CD4-positive, alpha-beta T cell treated with Interleukin-15 for 1 hour (primary cell): ENCODE measurements around the gene TRMT1.
"Not testable (repeated sequence)": the region's sequence is repeated elsewhere in the genome, so short reads cannot be mapped to it uniquely, and the experiment has no call there.

Source experiments
- DNase-seq: peaks from one replicate; pipeline ENCODE4 v3.0.0-alpha.2; 2020

Gene TRMT1

DNA sequence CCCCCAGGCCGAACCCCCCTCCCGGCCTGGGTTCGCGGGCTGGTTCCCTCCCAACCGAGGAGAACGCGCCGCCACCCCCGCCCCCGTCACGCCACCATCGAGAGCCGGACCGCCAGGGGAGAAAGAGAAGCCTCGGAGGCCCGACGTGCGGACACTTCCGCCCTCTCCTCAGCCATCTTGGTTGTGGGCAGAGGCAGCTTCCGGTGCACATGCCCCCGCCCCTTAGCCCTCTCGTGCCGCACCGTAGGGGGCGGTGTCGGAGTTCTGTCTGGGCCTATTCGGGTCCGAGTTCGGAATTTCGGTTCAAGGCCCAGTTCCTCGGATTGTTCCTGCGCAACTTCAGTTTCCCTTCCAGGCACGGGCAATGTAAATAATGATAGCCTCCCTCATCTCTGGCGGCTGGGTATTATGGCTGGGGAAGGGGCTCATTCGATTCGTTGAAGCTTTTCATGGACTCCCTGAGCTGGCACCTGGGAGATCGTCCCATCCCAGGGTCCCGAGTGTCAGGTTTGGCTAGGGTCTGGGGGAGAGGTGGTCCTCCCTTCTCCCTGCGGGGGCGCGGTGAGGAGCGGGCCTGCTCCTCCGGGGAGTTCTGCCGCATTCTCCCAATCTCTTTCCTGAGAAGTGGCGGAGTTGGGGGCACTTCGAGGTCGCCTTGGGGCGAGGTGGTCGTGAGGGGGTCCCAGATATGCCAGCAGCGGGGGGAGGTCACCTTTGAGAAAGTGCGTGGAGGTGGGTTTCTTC lies 33.8 kb upstream of the TRMT1 start, which contains the start of the genes IER2 and STX10:
Gene IER2 (plus strand): TSS at position 225 of the 744 bp plus-strand sequence. CDS start 2,776 bp downstream, outside the sequence.
Gene STX10 (minus strand): TSS at position 189 of the 744 bp plus-strand sequence. CDS start 202 bp downstream, outside the sequence.
- DNase-seq: peak; percentile 95

DNA sequence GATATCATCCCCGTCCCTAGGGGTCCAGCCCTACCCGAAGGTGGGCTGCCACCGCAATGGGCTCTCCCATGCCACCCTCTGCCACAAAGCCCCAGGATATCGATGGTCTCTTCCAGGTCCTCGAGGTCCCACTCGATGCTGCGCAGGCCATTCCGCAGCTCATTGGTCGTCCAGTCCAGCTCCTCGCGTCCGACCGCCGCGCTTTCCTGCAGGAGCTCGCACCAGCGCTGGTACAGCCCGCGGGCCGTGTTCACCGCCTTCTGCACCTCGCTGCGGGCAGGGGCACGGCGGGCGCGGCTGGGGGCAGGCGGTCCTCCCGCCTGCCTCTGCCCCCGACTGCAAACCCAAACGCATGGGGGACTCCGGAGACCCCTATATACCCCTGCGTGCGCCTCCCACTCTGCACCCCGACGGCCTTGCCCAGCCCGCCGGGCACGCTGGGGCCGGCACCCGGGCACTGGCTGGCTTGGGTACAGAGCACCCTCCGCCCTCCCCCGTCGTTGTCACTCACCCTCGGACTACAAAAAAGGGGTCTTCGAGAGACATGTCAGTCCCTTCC lies 33.2 kb upstream of the TRMT1 start:
- DNase-seq: no peak

DNA sequence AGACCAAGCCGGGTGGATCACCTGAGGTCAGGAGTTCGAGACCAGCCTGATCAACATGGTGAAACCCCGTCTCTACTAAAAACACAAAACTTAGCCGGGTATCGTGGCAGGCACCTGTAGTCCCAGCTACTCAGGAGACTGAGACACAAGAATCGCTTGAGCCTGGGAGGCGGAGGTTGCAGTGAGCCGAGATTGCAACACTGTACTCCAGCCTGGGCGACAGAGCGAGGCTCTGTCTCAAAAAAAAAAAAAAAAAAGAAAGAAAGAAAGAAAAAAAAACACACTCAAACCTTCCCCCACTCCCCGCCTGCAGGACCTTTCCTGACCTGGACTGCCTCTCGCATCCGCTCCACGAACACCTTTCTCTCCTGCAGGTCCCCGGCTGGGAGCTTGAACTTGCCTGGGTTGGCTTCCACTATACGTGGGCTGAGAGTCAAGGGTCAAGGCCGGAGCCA lies 32.7 kb upstream of the TRMT1 start:
- not testable (repeated sequence) for DNase-seq

DNA sequence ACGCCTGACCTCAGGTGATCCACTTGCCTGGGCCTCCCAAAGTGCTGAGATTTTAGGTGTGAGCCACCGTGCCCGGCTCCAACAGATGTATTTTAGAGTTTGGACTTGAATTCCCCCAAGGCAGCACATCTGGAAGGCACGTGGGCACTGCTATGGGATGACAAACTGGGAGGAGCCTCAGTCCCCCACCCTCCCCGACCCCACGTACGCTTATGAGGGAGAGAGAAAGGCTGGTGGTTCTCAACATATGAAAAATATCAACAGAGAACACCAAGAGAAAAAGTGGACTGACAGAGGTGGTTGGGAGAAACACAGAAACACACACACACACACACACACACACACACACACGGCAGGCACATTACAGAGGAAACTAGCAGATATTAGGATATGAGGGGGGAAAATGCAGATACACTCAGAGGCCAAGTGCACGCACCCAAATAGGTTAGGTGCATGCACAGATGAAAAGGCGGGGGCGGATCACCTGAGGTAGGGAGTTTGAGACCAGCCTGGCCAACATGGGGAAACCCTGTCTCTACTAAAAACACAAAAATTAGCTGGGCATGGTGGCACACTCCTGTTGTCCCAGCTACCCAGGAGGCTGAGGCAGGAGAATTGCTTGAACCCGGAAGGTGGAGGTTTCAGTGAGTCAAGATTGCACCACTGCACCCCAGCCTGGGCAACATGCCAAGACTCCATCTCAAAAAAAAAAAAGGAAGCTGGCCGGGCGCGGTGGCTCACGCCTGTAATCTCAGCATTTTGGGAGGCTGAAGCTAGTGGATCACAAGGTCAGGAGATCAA lies 30.4 kb upstream of the TRMT1 start:
- peak; percentile 49 for DNase-seq

DNA sequence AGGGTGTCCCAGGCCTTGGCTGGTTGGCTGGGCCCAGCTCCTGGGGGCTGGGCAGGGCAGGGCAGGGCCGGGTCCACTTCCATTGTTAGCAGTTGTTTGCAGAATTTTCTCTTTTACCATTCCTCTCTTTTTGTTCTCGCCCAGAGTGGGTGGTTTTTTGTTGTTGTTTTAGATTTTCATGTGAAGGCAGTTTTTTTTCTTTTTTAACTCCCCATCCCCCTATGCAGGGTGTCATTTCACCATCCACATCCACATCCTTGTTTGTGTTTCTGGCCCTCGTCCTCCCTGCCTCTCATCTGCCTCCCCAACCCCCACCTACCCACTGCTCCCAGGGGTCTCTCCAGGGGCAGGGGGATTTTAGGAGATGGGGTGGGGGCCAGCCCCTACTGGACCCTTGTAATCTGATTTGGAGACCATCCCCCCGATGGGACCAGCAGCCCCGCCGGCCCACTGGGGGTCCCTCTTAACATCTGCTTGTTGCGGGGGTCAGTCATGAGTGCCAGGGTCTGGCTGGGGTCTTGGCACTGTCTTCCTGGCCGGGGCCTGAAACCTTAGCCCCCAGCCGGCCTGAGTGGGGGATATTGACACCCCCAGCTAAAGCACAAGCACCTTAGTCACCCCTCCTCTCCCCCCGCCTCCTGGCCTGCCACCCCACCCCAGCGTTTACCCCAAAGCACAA lies 23.2 kb upstream of the TRMT1 start:
- no peak for DNase-seq

DNA sequence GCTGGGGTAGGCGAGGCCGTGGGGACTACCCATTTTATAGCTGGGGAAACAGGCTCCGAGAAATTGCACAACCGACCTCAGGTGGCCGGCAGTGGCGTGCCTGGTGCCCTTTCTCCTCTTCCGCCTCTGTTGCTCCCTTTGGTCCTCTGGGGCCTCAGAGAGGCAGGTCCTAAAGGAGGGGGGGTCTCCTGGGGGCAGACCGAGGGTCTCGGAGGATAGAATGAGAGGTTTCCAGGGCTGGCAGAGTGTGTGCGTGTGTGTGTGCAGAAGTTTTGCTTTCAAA lies 22.3 kb upstream of the TRMT1 start:
- no peak for DNase-seq

DNA sequence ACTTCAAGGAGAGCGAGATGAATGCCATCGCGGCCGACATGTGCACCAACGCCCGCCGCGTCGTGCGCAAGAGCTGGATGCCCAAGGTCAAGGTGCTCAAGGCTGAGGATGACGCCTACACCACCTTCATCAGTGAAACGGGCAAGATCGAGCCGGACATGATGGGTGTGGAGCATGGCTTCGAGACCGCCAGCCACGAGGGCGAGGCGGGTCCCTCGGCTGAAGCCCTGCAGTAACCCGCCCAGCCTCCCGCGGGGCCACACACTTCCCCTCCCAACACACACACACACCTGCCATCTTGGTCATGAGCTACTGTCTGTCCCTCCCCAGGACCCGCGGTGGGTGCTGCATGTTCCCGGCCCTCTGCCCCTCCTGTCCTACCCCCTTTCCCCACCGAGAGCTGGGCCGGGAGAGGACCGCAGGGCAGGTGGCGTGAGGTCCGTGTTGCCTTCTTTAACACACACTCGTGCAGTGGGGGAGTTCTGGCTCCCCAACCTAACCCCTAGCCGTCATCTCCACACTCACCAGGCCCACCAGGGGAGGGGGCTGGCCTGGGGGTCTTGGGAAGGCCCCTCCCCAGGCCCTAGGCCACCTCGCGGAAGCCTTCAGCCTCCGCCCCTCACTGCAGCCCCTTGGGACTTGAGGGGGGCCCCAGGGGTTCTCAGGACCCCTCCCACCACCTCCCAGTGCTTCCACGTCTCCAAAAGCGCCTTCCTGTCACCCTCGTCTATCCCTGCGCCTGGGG lies 21.8 kb upstream of the TRMT1 start:
- no peak for DNase-seq

DNA sequence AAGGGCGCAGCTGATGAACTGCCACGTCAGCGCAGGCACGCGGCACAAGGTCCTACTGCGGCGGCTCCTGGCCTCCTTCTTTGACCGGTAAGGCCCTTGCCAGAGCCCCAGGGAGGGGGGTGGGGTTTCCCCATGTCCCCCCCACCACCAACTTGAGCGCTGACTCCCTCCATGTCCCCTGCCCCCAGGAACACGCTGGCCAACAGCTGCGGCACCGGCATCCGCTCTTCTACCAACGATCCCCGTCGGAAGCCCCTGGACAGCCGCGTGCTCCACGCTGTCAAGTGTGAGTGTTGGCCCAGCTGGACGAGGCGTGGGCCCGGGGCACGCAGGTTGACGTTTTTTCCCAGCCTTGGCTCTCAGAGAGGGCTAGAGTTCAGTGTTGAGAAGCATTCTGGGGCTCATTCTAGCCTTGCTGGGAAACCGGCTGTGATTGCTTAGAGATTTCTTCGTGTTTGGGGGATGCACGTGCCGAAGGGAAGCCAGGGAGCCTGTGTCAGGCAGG lies 20.8 kb upstream of the TRMT1 start:
- no peak for DNase-seq

DNA sequence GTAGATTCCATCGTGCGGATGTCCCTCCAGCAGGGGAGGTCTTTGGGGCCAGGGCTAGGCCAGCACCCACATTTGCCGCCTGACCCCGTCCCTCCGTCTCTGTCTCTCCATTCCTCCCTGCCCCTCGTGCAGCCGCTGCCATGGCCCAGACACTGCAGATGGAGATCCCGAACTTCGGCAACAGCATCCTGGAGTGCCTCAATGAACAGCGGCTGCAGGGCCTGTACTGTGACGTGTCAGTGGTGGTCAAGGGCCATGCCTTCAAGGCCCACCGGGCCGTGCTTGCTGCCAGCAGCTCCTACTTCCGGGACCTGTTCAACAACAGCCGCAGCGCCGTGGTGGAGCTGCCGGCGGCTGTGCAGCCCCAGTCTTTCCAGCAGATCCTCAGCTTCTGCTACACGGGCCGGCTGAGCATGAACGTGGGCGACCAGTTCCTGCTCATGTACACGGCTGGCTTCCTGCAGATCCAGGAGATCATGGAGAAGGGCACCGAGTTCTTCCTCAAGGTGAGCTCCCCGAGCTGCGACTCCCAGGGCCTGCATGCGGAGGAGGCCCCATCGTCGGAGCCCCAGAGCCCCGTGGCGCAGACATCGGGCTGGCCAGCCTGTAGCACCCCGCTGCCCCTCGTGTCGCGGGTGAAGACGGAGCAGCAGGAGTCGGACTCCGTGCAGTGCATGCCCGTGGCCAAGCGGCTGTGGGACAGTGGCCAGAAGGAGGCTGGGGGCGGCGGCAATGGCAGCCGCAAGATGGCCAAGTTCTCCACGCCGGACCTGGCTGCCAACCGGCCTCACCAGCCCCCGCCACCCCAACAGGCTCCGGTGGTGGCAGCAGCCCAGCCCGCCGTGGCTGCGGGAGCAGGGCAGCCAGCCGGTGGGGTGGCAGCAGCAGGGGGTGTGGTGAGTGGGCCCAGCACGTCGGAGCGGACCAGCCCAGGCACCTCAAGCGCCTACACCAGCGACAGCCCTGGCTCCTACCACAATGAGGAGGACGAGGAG lies 18.8 kb upstream of the TRMT1 start:
- DNase-seq: no peak

DNA sequence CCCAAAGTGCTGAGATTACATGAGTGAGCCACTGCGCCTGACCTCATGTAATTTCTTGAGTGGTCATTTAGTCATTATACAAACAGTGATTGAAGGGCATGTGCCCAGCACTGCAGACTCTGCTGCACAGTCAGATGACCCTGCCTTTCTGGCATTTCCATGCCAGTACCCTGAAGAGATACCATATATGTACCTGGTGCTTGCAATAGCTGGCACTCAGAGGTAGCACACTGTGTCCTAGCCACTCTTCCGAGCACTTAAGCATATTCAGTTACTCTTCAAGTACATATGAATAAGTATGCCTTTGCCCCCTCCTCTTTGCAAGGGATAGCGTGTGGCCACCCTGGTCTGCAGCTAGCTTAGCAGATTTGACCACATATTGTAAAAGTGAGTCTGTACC lies 18.1 kb upstream of the TRMT1 start:
- DNase-seq: no peak

DNA sequence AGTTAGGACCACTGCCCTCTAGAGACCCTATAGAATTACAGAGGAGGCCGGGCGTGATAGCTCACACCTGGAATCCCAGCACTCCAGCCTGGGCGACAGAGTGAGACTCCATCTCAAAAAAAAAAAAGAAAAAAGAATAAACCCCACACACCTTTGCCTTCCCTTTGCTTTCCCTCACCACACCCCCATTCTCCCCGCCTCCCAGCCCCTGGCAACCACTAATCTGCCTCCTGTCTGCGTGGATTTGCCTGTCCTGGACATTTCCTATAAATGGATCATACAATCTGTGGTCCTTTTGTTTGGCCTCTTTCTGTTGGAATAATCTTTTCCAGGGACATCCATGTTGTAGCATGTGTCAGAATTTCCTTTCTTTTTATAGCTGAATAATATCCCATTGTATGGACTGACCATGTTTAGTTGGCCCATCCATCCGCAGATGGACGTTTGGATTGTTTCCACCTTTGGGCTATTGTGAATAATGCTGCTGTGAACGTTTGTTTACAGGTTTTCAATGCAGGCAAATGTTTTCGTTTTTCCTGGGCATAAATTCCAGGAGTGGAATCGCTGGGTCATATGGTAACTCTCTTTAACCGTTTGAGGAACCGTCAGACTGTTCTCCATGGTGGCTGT lies 16.8 kb upstream of the TRMT1 start:
- DNase-seq: no peak

DNA sequence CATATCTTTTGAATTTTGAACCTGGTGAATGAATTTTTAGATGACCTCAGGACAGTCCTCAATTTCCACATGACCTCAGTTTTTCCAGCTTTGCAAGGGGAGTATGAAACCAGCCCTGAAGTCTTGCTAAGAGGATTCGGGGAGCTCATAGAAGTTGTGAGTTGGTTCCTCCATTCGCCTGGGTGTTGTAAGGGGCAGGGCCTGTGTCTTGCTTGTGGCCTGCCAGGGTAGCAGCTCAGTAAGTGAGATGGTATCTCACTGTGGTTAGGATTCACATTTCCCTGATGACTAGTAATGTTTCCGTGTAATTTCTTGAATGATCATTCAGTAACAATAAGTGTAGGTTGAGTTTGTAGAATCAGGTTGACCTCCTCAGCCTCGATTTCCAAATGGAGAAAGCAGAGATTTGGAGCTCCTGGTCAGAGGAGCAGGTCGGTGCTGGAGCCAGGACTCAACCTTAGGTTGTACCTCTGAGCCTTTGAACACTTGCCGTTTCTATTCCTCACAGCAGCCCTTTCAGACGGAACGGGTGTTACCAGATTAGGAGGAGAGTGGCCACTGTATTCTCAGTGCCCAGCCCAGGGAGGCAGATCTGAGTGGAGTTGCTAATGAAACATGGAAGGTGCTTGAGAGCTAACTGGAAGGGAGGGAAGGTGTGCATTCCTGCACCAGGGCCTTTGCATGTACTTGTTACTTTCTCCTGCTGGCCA lies 16.1 kb upstream of the TRMT1 start:
- no peak for DNase-seq

DNA sequence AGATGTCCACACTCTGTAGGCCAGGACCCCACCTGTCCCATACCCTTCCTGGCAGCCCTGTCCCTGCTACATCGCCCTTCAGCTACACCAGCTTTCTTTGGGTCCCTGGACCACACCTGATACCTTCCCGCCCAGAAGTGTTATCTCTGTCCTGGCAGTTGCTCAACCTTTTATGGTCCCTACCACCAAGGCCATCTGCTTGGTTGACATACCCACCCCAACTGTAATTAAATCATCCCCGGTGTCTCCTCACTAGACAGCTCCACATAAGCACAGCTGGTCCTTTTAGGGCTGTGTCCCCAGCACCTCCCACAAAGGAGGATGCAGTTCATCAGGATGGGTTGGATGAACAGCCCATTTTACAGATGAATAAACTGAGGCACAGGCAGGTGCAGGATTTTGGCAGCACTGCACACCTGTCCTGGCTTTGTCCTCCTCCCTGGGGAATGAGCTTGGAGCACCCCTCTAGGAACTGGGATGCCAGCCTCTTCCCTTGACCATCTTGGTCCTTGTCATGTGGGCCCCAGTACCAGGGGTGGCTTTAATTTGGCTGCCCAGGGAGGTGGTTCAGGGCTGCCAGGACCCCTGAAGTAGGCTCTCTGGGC lies 14.4 kb upstream of the TRMT1 start:
- DNase-seq: no peak

DNA sequence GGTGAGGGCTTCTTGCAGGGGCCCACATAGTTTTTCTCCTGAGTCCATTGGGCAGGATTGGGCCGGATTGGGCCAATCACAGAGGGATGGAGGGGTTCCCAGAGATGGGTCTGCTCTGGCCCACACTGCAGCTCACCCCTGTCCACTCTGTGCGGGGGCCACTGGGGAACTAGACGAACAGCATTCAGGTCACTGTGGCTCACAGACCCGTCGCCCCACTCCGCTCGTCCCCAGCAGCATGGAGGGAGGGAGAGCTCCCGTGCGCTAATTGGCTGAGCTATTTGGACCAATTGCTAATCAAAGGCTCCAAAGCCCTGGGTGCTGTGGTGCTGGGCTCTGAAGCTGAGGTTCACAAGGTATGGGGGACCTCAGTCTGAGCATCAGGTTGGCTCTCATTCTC lies 12.8 kb upstream of the TRMT1 start:
- DNase-seq: no peak

DNA sequence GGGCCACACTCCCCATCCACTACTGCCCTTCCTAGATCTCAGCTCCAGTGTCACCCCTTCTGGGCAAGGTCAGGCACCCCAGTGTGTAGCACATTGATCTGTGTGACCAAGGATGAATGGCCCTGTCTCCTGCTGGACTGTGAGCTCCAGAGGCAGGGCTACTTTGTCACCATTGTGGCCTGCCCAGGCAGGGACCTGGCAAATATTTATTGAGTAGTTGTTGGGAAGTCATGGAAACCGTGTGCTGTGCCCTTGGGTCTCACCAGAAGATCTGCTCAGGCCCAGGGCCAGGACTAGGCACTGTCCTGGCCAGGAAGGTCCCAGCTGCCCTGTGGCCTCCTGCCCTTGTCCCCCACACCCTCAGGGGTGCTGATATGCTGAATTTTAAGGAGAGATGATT lies 12.0 kb upstream of the TRMT1 start:
- no peak for DNase-seq

DNA sequence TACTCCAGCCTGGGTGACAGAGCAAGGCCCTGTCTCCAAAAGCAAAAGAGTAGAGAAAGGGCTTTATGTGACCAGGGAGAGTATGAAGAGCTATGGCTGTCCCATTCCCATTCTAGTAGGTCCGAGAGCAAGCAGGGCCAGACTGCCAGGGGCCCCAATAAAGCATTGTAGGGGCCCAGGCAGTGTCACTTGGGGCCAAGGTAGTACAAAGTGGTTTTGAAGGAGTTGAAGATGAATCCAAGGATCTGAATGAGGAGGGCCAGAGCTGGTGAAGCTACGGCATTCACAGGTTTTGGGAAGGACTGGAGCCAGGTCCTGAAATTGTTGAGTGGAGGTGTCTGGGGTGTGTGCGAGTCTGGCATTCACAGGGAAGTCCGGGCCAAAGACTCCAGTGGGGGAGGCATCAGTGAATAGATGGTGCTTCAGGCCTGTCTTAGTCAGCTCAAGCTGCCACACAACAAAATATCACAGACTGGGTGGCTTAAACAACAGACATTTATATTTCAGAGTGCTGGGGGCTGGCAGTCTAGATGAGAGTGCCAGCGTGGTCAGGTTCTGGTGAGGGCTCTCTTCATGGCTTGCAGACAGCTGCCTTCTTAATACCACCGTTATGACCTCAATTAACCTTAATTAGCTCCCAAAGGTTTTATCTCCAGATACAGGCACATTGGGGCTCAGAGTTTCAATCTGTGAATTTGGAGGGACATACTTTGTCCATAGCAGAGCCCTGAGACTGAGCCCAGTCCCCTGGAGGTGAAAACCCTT lies 11.5 kb upstream of the TRMT1 start:
- DNase-seq: no peak

DNA sequence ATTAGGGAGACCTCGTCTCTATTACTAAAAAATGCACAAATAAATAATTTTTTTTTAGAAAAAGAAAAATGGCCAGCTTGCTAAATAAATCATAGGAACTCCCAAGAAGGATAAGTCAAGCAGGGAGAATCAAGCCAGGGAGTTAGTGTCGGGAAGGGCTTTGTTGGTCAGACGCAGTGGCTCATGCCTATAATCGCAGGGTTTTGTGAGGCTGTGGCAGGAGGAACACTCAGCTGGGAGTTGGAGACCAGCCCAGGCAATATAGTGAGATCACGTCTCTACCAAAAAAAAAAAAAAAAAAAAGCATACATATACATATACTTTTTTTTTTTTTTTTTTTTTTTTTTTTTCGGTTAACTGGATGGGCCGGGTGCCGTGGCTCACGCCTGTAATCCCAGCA lies 10.5 kb upstream of the TRMT1 start:
- DNase-seq: no peak
